H1 (cell line): ENCODE measurements around the gene TCP11. TPM values are rescaled to one million over a fixed set of nuclear protein-coding genes. Genes with fewer than 3 reads are reported as not detected.

Experiments used
- GTF2F1 ChIP-seq: IDR thresholded peaks from 2 replicates; pipeline ENCODE4 v1.6.1; 2012; ENCODE audit warnings: low read depth, low read length, improper control_type of control experiment, borderline replicate concordance
- polyA plus RNA-seq, 7 experiments: library from polyadenylated mRNA; depleted of rRNA in 3 of 7; stranded (reverse) in 5 of 7; unstranded in 2 of 7; fragments of >200 nt in 5 of 7; fragments of 200-250 nt in 2 of 7; gene quantifications; 1 replicate in 5 of 7; 2 replicates in 1 of 7; 4 replicates in 1 of 7; pipeline versions ENCODE4 v1.2.1 to v1.2.3, GENCODE V29; 2011 to 2013; ENCODE audit warnings: missing spikeins in 2 of 7, mixed read lengths in 2 of 7
- total RNA-seq: library from RNA; stranded (reverse); fragmentation: NEBNext Ultra II Directional; extraction: Animal tissue kit (Norgen Biotek cat#: 25700); gene quantifications from 2 replicates; pipeline ENCODE4 v1.2.1, GENCODE V29; 2021
- TF ChIP-seq, protein P1 (sequence below): fragments of 300-600 bp; sonication (generic); IDR thresholded peaks from 2 replicates; pipeline ENCODE4 v1.7.1; 2012; ENCODE audit warnings: low read length, moderate library complexity, mild to moderate bottlenecking, inconsistent platforms; ENCODE audit not compliant: insufficient replicate concordance

Gene TCP11
- total and polyA plus RNA-seq, 2 of the 8 experiments (the other 6 are each of a cell fraction or from before 2014, with no cell fraction given), result 0.11 TPM; not detected in 1

DNA sequence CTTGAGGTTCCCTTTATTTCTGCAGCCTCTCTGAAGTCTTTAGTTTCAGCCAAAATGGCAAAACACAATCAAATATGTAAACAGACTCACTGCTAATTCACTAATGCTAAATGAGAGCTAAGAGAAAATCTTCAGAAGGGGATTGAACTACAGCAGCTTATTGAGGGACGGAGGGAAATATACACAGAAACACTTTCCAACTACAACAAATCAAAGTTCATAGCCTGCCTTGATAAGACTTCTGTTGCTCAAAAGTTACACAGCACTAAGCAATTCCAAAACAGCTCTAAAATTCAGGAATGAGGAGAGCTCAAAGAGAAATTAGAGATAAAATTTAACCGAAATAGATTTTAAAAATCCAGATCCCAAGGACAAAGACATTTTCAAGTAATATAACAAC, 1.7 kb downstream of the TCP11 start (continued):
- TF ChIP-seq, protein P1, sequence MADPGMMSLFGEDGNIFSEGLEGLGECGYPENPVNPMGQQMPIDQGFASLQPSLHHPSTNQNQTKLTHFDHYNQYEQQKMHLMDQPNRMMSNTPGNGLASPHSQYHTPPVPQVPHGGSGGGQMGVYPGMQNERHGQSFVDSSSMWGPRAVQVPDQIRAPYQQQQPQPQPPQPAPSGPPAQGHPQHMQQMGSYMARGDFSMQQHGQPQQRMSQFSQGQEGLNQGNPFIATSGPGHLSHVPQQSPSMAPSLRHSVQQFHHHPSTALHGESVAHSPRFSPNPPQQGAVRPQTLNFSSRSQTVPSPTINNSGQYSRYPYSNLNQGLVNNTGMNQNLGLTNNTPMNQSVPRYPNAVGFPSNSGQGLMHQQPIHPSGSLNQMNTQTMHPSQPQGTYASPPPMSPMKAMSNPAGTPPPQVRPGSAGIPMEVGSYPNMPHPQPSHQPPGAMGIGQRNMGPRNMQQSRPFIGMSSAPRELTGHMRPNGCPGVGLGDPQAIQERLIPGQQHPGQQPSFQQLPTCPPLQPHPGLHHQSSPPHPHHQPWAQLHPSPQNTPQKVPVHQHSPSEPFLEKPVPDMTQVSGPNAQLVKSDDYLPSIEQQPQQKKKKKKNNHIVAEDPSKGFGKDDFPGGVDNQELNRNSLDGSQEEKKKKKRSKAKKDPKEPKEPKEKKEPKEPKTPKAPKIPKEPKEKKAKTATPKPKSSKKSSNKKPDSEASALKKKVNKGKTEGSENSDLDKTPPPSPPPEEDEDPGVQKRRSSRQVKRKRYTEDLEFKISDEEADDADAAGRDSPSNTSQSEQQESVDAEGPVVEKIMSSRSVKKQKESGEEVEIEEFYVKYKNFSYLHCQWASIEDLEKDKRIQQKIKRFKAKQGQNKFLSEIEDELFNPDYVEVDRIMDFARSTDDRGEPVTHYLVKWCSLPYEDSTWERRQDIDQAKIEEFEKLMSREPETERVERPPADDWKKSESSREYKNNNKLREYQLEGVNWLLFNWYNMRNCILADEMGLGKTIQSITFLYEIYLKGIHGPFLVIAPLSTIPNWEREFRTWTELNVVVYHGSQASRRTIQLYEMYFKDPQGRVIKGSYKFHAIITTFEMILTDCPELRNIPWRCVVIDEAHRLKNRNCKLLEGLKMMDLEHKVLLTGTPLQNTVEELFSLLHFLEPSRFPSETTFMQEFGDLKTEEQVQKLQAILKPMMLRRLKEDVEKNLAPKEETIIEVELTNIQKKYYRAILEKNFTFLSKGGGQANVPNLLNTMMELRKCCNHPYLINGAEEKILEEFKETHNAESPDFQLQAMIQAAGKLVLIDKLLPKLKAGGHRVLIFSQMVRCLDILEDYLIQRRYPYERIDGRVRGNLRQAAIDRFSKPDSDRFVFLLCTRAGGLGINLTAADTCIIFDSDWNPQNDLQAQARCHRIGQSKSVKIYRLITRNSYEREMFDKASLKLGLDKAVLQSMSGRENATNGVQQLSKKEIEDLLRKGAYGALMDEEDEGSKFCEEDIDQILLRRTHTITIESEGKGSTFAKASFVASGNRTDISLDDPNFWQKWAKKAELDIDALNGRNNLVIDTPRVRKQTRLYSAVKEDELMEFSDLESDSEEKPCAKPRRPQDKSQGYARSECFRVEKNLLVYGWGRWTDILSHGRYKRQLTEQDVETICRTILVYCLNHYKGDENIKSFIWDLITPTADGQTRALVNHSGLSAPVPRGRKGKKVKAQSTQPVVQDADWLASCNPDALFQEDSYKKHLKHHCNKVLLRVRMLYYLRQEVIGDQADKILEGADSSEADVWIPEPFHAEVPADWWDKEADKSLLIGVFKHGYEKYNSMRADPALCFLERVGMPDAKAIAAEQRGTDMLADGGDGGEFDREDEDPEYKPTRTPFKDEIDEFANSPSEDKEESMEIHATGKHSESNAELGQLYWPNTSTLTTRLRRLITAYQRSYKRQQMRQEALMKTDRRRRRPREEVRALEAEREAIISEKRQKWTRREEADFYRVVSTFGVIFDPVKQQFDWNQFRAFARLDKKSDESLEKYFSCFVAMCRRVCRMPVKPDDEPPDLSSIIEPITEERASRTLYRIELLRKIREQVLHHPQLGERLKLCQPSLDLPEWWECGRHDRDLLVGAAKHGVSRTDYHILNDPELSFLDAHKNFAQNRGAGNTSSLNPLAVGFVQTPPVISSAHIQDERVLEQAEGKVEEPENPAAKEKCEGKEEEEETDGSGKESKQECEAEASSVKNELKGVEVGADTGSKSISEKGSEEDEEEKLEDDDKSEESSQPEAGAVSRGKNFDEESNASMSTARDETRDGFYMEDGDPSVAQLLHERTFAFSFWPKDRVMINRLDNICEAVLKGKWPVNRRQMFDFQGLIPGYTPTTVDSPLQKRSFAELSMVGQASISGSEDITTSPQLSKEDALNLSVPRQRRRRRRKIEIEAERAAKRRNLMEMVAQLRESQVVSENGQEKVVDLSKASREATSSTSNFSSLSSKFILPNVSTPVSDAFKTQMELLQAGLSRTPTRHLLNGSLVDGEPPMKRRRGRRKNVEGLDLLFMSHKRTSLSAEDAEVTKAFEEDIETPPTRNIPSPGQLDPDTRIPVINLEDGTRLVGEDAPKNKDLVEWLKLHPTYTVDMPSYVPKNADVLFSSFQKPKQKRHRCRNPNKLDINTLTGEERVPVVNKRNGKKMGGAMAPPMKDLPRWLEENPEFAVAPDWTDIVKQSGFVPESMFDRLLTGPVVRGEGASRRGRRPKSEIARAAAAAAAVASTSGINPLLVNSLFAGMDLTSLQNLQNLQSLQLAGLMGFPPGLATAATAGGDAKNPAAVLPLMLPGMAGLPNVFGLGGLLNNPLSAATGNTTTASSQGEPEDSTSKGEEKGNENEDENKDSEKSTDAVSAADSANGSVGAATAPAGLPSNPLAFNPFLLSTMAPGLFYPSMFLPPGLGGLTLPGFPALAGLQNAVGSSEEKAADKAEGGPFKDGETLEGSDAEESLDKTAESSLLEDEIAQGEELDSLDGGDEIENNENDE, result no peak
- TF ChIP-seq GTF2F1, result no peak
- TF ChIP-seq, all 59 proteins: peak for 0
